NCI-H460 (cell line): Measurements from ENCODE around the gene TACR2. TPM values are rescaled to one million over a fixed set of nuclear protein-coding genes. Genes with fewer than 3 reads are reported as not detected.

ENCODE experiments used
- DNase-seq: peaks from one replicate; pipeline ENCODE4 v3.0.0-alpha.2; 2016; ENCODE audit warnings: low read depth; ENCODE audit errors: extremely low read depth
- total RNA-seq: library from RNA; depleted of rRNA; stranded (reverse); fragments of >200 nt; shearing (Covaris generic); gene quantifications from 2 replicates; pipeline ENCODE4 v1.2.3, GENCODE V29; 2014

The TACR2 gene
- total RNA-seq, 1 experiment from 2014 or later, result not detected

GRCh38 chr10:69377191-69377590, 39.5 kb downstream of the TACR2 start:
- no peak for DNase-seq

GRCh38 chr10:69376662-69377061, 40.1 kb downstream of the TACR2 start:
- no peak for DNase-seq

- DNase-seq, result no peak
Measured at GRCh38 chr10:69375307-69376151, 41.2 kb downstream of the TACR2 start.

- DNase-seq, result no peak
Measured at GRCh38 chr10:69374931-69375306, 41.8 kb downstream of the TACR2 start.

GRCh38 chr10:69374242-69374641, 42.5 kb downstream of the TACR2 start:
- no peak for DNase-seq

- no peak for DNase-seq
Measured at GRCh38 chr10:69372126-69372980, 44.4 kb downstream of the TACR2 start.

GRCh38 chr10:69367469-69367868, 49.2 kb downstream of the TACR2 start:
- DNase-seq, result no peak

- DNase-seq, result no peak
Measured at GRCh38 chr10:69366738-69367137, 50.0 kb downstream of the TACR2 start.

- no peak for DNase-seq
Measured at GRCh38 chr10:69364232-69364940, 52.3 kb downstream of the TACR2 start.

- no peak for DNase-seq
Measured at GRCh38 chr10:69363666-69364065, 53.1 kb downstream of the TACR2 start.

- DNase-seq, result peak; percentile 20
Measured at GRCh38 chr10:69362471-69362954, 54.2 kb downstream of the TACR2 start.

GRCh38 chr10:69361303-69361614, 55.5 kb downstream of the TACR2 start:
- DNase-seq, result no peak

GRCh38 chr10:69360485-69361302, 56.0 kb downstream of the TACR2 start:
- DNase-seq, result peak; percentile 49

GRCh38 chr10:69359594-69359993, 57.1 kb downstream of the TACR2 start:
- no peak for DNase-seq

- DNase-seq, result no peak
Measured at GRCh38 chr10:69359148-69359547, 57.6 kb downstream of the TACR2 start.

- DNase-seq, result no peak
Measured at GRCh38 chr10:69358148-69358795, 58.4 kb downstream of the TACR2 start.

GRCh38 chr10:69356187-69356586, 60.5 kb downstream of the TACR2 start:
- no peak for DNase-seq

GRCh38 chr10:69353977-69354635, 62.6 kb downstream of the TACR2 start:
- DNase-seq, result no peak
